ENCODE results near the gene ATG7.

The ATG7 gene

DNA sequence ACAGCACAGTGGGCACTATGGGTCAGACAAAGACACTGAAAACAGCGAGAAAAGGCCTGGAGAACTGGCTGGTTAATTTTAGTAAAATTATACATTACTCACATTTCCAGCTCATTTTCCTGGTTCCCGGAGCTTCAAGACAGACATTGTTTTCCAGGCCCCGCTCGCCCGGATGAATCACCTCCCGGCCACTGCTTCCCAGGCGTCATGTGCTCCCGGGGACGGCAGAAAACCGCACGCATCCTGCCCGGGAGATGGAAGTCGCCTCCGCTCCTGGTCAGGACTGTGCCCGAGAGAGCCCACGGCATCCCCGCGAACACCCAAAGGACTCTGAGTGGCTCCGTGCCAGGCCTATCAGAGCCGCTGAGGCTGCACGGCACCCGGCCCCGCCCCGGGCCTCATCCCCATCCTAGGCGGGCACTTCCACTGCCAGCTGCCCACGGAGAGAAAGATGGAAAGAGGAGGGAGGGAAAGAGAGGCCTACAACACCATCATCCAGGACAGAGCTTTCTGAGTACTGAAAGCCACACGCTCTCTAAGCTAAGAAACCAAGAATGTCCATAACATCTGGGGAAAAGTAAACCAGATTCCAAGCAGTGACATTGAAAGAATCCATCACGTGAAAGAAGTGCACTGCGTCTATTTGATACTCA, 296.4 kb downstream of the ATG7 start:
- ATAC-seq, result peak; percentile 88
- TF ChIP-seq TOX (CRISPR knock-in tag; IDR thresholded peaks at IDR 0.05; ENCODE audit: borderline replicate concordance) (no peak), ZNF70 (CRISPR knock-in tag; IDR thresholded peaks at IDR 0.05) (no peak), SNAI2 (CRISPR knock-in tag; IDR thresholded peaks at IDR 0.05) (no peak), ARNTL (CRISPR knock-in tag; IDR thresholded peaks at IDR 0.05; ENCODE audit: borderline replicate concordance, low read depth) (no peak), RARB (CRISPR knock-in tag; IDR thresholded peaks at IDR 0.05) (no peak), CSDC2 (CRISPR knock-in tag; IDR thresholded peaks at IDR 0.05) (0 out of 2 replicates have a peak, but pooled peaks have one; percentile 52), ZFP3 (CRISPR knock-in tag; IDR thresholded peaks at IDR 0.05) (no peak), CREB5 (CRISPR knock-in tag; IDR thresholded peaks at IDR 0.05; ENCODE audit: low read depth) (no peak), TSHZ2 (CRISPR knock-in tag; IDR thresholded peaks at IDR 0.05) (no peak), ISL1 (CRISPR knock-in tag; IDR thresholded peaks at IDR 0.05) (no peak)
- TF ChIP-seq, protein P1, sequence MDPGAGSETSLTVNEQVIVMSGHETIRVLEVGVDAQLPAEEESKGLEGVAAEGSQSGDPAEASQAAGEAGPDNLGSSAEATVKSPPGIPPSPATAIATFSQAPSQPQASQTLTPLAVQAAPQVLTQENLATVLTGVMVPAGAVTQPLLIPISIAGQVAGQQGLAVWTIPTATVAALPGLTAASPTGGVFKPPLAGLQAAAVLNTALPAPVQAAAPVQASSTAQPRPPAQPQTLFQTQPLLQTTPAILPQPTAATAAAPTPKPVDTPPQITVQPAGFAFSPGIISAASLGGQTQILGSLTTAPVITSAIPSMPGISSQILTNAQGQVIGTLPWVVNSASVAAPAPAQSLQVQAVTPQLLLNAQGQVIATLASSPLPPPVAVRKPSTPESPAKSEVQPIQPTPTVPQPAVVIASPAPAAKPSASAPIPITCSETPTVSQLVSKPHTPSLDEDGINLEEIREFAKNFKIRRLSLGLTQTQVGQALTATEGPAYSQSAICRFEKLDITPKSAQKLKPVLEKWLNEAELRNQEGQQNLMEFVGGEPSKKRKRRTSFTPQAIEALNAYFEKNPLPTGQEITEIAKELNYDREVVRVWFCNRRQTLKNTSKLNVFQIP (CRISPR knock-in tag; IDR thresholded peaks at IDR 0.05; ENCODE audit: borderline replicate concordance, low read depth), result no peak
- TF ChIP-seq, protein P2, sequence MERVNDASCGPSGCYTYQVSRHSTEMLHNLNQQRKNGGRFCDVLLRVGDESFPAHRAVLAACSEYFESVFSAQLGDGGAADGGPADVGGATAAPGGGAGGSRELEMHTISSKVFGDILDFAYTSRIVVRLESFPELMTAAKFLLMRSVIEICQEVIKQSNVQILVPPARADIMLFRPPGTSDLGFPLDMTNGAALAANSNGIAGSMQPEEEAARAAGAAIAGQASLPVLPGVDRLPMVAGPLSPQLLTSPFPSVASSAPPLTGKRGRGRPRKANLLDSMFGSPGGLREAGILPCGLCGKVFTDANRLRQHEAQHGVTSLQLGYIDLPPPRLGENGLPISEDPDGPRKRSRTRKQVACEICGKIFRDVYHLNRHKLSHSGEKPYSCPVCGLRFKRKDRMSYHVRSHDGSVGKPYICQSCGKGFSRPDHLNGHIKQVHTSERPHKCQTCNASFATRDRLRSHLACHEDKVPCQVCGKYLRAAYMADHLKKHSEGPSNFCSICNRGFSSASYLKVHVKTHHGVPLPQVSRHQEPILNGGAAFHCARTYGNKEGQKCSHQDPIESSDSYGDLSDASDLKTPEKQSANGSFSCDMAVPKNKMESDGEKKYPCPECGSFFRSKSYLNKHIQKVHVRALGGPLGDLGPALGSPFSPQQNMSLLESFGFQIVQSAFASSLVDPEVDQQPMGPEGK (CRISPR knock-in tag; IDR thresholded peaks at IDR 0.05; ENCODE audit: borderline replicate concordance), result 0 out of 2 replicates have a peak, but pooled peaks have one; percentile 12

GRCh38 chr3:11569156-11569741, 297.1 kb downstream of the ATG7 start:
- TF ChIP-seq ZC3H10 (CRISPR knock-in tag; IDR thresholded peaks at IDR 0.05), result no peak
- no peak for TF ChIP-seq ISL1 (CRISPR knock-in tag; IDR thresholded peaks at IDR 0.05)
- TF ChIP-seq, protein P2 (CRISPR knock-in tag; IDR thresholded peaks at IDR 0.05; ENCODE audit: borderline replicate concordance), result no peak
- no peak for TF ChIP-seq ZNF565 (CRISPR knock-in tag; conservative IDR thresholded peaks at IDR 0.05; ENCODE audit: low read depth)
- no peak for TF ChIP-seq ESRRG (CRISPR knock-in tag; IDR thresholded peaks at IDR 0.05)
- no peak for TF ChIP-seq PPARA (CRISPR knock-in tag; IDR thresholded peaks at IDR 0.05; ENCODE audit: borderline replicate concordance)
- TF ChIP-seq TCF4 (CRISPR knock-in tag; IDR thresholded peaks at IDR 0.05; ENCODE audit: borderline replicate concordance), result no peak
- TF ChIP-seq CSRNP3 (CRISPR knock-in tag; IDR thresholded peaks at IDR 0.05), result no peak
- no peak for TF ChIP-seq ZFP3 (CRISPR knock-in tag; IDR thresholded peaks at IDR 0.05)
- no peak for TF ChIP-seq ZFP30 (CRISPR knock-in tag; IDR thresholded peaks at IDR 0.05)
- TF ChIP-seq ZNF8 (CRISPR knock-in tag; IDR thresholded peaks at IDR 0.05), result no peak
- no peak for TF ChIP-seq TSHZ2 (CRISPR knock-in tag; IDR thresholded peaks at IDR 0.05)
- TF ChIP-seq BACH2 (CRISPR knock-in tag; IDR thresholded peaks at IDR 0.05; ENCODE audit: borderline replicate concordance), result no peak
- TF ChIP-seq SNAI2 (CRISPR knock-in tag; IDR thresholded peaks at IDR 0.05), result no peak
- no peak for TF ChIP-seq OSR1 (CRISPR knock-in tag; IDR thresholded peaks at IDR 0.05)
- TF ChIP-seq RARB (CRISPR knock-in tag; IDR thresholded peaks at IDR 0.05), result no peak
- TF ChIP-seq CSDC2 (CRISPR knock-in tag; IDR thresholded peaks at IDR 0.05), result no peak
- TF ChIP-seq GLIS3 (CRISPR knock-in tag; IDR thresholded peaks at IDR 0.05), result no peak
- peak; percentile 14 for ATAC-seq
